Suppressor macrophage (primary cell): Measurements from ENCODE around the gene TKT.

Source experiments
- DNase-seq, 4 experiments: peaks; one replicate each; pipeline ENCODE4 v3.0.0-alpha.2; 2020 to 2022

TKT gene

DNA sequence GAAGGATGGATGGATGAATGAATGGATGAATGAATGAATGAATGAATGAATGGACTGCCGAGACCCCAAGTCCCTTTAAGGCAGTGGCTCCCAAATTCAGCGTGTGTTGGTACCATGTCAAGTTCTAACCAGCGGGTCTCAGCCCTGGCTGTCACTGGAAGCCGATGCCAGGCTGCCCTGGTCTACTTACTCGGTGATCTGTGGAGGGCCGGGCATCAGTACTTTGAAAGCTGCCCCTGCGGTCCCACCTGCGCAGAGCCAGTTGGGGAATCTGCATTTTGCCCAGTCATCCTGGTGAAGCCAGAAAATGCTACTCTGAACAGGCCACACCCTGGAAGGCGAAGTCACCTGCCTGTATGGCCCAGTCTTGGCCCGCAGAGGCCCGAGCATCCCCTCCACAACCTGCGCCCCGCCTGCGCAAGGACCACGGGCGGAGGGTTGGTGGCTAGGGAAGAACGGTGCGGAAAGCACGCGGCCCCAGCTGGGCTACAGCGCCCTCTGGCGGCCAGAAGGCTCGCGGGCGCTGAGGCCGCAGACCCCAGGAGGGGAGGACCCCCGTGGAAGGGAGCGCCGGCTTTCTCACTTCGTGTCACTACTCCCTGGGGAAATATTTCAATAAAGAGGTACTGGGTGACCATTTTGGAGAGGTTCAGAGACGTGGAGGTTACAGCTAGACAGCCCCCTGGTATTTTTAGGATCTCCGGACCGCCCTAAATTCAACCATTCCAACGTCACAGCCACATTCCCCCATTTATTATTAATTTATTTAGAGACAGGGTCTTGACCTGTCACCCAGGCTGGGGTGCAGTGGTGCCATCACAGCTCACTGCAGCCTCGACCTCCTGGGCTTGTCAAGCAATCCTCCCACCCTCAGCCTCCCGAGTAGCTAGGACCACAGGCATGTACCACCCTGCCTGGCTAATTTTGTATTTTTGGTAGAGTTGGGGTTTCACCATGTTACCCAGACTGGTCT, 59.9 kb downstream of the TKT start:
- DNase-seq: peak; percentile 60 to 86 (median 74)

DNA sequence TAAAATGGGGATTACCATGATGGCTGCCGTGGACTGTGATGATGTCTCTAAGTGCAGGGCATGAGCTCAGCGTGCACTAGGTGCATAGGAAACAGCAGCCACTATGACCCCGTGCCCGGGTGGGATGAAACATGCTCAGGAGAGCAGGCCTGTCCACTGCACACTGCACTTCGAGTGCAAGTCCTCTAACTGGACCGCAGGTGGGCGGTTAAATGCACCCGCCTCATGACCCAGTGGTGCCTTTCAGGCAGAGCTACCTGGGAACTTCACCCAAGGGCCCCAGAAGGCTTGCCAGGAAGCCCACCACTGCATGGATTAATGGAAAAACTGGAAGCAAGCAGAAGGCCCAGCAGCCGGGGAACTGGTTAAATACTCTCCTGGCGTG, 60.8 kb downstream of the TKT start:
- no peak for DNase-seq

DNA sequence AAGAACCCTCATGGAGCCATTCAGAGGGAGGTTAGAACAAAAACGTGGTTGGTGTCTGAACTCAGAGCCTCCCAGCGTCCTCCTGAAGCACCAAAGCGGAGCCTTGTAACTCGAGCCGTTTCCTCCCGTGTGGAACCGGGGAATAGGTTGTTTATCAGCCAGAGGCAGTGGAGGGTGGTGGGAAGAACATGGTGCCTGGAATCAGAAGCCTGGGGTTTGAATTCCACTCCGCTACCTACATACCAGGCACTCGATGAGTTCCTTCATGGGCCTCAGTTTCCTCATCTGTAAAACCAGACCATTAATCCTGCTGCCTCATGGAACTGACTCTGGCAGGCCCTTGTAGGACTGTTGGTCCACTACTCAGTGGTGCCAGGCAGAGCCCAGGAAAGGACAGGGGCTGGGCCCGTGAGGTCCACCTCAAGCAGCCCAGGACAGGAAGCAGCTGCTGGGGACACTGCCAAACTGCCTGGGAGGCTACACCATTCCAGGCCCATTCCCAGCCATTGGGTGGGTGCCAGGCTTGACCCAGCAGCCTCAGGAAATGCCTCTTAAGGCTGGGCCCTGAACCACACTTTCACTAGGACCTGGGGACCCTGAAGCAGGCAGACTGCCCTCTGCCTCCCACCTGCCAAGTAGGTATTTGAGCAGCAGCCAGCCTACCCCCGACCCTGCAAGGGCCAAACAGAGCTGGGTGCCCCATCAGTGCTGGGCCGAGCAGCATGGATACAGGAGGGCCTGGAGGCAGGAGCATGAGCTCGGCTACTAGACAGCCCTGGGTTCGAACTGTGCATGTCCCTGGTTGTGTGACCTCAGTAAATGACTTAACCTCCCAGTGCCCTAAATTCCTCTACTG, 61.4 kb downstream of the TKT start:
- no peak for DNase-seq

DNA sequence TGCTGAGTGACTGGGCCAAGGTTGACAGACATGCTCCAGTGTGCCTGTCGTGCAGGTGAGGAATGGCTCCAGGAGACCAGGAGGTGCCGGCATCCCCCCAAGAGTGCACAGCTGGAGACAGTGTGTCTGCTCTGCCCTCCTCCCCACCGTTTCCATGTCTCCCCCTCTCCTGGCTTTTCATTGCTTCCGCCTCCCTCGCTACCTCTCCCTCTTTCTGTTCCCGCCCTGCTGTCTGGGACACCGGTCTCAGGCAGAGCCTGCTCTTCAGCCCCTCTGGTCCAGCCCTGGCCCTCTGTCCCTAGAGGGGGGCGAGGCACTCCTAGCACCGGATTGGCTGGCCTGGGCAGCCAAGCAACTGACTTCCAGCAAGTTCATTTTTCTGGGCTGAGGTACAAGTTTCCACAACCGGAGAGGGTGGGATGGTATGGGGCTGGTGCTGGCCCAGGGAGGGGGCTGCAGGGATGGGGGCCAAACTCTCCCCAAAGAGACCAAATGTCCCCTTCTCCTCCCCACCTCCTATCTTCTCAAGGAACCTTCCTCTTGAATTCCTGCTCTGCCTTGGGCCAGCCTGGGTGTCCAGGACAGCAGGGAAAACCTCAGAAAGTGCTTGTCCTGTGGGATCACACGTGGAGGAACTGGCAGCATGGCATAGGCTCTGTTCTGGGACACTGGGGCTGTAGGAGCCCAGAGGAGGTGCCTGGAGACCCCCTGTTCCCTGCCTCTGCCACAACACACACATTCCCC, 62.2 kb downstream of the TKT start:
- no peak for DNase-seq

DNA sequence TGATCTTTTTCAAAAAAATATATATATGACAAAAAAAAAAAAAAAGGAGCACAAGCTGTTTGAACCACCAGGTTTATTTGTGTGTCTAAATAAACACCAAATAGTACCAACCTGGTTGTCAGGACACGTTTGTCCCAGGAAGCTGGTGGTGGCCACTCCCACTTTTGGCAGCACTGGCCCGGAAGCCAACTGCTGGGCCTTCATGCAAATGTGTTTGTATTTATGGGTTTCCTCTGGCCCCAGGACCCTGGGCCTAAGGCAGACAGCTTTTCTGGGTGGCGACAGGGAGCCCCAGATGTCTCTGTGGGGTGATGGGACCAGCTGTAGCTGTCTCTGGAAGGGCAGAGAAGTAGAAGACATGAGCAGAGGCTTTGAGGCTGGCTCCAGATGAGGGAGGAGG, 63.2 kb downstream of the TKT start:
- DNase-seq: no peak

DNA sequence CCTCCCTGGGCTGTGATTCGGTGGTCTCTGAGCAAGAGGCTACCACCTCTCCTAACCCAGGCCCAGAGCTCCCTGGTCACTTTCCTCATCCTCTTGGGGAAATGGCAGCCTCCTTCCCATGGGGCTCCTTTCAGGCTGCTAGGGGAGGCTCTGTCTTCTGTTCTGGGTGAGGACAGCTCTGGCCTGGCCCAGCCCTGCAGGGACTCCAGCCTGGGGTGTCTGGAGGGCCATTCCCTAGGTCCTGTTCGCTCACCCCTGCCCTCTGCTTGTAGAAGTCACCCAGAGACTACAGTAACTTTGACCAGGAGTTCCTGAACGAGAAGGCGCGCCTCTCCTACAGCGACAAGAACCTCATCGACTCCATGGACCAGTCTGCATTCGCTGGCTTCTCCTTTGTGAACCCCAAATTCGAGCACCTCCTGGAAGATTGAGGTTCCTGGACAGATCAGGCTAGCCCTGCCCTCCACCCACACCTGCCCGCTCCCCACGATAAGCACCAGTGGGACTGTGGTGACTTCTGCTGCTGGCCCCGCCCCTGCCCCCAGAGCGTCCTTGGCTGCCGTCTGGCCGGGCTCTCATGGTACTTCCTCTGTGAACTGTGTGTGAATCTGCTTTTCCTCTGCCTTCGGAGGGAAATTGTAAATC, 63.9 kb downstream of the TKT start:
- peak in 2 of 4 experiments; percentile 41 to 52 for DNase-seq

DNA sequence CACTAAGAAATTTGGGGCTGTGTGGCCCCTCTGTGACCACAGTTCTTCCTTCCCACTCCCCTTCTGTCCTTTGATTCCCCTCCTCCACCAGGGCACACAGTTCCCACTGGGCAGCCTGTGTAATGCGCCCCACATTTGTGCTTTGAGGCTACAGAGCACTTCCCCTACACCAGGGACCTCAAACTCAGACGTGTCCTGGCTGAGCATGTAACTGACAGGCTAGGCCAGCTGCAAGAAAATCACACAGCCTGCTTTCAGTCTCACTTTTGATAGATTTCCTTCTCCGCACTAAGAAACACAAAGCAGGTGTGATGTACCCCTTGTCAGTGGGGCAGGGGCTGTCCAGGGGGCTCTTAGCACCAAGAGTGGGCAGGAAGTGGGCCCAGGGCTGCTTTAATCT, 65.2 kb downstream of the TKT start:
- DNase-seq: no peak

DNA sequence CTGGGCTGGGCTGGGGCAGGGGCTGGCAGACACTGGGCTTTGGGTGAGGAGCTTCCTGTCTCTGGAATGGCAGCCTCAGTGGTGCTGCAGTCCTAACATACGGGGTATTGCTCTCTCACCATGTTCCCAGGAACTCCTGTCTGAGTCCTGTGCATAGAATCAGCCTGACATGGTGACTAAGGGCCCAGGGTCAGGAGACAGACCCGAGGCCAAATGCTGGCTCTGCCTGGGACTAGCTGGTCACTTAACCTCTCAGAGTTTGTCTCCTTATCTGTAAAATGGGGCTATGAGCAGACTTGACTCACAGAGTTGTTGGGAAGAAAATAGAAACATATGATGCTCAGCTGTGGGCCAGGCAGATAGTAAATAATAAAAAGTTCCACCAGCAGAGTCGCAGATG, 66.5 kb downstream of the TKT start:
- no peak for DNase-seq

DNA sequence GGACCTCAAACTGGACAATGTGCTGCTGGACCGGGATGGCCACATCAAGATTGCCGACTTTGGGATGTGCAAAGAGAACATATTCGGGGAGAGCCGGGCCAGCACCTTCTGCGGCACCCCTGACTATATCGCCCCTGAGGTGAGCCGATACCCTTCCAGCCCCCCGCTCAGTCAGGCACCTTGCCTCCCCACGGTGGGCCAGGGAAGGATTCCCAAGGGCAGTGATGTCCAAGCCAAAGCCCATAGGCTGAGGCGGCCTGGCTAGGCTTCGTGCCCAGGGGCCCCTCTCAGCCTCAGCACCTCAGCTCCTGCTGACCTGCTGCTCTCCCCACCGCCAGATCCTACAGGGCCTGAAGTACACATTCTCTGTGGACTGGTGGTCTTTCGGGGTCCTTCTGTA, 67.1 kb downstream of the TKT start:
- DNase-seq: no peak

DNA sequence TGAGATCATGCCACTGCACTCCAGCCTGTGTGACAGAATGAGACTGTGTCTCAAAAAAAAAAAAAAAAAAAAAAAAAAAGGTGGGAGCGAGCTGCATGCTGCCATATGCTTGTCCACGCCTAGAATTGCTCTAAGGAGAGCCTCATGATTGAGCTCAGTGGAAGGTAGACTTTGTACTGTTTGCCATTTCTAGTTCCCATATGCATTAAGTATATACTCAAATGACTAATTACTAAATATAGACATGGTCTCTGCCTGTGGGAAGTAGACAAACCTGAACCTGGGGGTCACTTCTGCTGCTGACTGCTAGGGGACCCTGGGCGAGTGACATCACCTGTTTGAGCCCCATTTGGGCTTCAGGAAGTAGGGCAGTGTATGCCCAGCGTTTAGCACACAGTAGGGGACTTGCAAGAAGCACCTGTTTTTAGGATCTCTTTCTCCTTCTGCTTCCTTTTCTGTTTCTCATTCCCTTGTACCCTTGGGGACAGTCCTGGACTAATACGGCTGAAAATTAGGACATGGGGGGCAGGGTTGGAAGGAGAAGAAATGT, 67.6 kb downstream of the TKT start:
- DNase-seq: no peak

DNA sequence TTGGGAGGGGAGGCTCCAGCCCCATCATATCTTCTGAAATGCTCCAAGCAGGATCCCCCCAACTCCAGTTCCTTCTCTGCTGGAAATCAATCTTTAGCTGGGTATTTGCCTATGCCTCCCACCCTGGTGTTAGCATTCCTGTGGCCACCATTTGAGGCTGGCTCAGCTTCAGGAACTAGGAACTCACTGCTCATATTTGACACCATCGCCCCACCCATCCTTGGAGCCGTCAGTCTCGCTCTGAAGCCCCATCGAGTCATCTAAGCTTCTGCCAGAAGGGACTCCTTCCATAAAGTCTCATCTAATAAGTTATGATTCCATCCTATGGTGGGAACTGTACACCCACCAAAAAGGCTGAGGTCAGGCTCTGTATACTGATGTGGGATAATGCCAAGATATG, 68.4 kb downstream of the TKT start:
- no peak for DNase-seq

DNA sequence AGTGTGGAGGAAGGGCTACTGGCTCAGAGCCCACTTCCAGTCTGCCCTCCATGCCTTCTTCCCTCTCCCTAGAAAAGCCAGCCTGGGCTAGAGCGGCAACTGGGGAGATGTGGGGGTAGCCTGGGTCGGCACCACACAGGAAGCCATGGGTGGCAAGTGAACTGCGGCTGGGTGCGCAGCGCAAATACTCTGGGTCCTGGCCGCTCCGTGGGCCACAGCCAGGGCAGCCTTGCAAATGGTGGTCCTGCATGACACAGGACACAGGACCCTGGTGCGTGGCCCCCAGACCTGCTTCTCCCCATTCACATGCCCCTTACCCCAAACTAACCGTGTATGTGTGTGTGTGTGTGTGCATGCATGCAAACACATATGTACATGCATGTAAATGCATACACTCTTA, 69.1 kb downstream of the TKT start:
- DNase-seq: no peak

DNA sequence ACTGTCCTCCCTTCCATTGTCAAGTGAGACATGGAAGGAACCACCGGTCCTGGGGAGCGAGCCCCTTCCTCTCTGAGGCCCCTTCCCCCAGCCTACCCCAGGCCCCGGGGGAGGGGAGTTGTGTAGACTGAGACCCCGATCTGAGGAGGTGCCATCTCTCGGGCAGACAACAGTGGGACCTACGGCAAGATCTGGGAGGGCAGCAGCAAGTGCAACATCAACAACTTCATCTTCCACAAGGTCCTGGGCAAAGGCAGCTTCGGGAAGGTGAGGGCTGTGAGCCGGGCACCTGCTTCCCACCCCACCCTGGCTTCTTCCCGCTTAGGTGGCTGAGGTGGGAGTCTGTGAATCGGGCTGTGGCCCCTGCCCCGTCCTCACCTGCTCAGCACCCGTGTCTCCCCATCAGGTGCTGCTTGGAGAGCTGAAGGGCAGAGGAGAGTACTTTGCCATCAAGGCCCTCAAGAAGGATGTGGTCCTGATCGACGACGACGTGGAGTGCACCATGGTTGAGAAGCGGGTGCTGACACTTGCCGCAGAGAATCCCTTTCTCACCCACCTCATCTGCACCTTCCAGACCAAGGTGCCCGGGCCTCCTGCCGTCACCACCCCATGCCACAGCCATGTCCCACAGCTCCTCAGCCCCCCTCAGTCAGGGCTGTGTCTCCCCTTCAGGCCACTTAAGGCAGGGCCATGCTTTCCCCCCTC, 69.9 kb downstream of the TKT start:
- DNase-seq: no peak

DNA sequence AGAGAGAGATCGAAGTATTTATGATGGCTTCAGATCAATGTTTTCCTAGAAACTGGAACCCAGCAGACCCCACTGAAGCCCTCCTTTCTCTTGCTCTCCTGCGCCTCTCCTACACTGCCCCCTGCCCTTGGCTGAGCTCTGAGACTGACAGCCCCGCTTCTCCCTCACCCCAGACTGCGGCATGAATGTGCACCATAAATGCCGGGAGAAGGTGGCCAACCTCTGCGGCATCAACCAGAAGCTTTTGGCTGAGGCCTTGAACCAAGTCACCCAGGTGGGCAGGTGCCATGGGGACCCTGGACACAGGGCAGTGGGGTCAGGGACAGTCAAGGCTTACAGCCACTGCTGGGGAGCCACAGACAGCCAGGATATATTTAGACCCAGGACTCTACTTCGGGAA, 71.1 kb downstream of the TKT start:
- no peak for DNase-seq

DNA sequence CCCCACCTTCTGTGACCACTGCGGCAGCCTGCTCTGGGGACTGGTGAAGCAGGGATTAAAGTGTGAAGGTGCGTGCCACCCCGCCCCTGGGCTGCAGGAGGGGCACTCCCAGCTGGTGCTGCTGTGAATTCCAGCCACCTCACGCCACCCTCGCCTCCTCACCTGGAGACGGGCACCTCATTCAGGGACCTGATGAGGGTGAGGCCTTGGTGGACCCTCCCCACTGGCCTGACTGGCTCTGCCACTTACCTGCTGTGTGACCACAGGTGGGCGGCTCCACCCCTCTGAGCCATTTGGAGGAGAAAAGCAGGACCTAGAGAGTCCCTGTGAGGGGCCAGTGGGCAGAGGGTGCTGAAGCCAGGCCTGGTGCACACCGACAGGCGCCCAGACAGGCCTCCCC, 72.3 kb downstream of the TKT start:
- DNase-seq: no peak

DNA sequence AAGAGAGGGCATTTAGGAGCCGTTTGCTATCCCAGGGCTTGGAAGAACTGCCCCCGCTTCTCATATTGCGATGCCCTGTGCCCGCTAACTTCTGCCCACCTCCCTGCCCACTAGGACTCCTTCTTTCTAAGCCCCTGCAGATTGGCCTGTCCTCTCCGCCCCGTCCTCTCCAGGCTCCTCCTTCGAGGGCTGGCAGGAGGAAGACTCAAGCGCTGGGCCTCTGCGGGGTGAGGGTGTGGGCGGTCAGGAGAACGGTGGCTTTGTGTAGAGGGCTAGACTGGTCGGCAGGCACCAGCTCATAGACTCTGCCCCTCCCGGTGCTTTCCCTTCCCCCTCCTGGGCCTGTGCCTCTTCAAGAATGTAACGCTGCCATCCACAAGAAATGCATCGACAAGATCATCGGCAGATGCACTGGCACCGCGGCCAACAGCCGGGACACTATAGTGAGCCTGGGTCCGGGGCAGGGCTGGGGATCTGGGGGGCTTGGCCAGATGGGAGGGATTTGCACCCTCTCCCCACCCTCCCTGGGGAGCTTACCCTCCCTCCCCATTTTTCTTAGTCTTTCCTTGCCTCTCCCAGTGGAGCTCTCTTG, 73.0 kb downstream of the TKT start:
- DNase-seq: peak in 1 of 4 experiments; percentile 34

DNA sequence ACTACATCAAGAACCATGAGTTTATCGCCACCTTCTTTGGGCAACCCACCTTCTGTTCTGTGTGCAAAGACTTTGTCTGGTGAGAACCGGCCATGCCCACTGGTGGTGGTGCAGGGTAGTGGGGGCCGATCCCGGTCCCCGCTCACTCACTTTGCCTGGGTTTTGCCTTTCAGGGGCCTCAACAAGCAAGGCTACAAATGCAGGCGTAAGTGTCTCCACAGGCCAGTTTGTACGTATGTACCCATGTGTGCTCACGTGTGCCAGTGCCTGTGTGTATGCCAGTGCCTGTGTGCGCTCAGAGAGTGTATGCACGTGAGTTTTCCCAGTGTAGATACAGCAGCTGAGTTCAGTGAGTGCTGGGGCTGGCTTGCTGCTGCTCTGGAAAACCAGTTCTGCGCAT, 74.3 kb downstream of the TKT start:
- DNase-seq: no peak

DNA sequence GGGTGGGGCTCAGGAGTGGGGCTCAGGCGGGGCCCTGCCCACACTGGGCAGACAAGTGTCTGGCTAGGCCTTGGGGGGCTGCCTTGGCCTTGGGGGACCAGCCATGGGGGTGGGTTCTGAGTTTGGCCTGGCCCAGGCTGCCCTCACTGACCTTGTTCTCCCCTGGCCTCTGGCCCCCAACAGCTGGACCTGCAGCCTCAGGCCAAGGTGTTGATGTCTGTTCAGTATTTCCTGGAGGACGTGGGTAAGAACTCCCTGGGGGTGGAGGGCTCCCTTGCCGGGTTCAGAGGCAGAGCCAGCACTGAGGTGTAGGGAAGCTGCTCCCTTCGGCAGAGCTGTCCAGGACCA, 74.8 kb downstream of the TKT start:
- no peak for DNase-seq

DNA sequence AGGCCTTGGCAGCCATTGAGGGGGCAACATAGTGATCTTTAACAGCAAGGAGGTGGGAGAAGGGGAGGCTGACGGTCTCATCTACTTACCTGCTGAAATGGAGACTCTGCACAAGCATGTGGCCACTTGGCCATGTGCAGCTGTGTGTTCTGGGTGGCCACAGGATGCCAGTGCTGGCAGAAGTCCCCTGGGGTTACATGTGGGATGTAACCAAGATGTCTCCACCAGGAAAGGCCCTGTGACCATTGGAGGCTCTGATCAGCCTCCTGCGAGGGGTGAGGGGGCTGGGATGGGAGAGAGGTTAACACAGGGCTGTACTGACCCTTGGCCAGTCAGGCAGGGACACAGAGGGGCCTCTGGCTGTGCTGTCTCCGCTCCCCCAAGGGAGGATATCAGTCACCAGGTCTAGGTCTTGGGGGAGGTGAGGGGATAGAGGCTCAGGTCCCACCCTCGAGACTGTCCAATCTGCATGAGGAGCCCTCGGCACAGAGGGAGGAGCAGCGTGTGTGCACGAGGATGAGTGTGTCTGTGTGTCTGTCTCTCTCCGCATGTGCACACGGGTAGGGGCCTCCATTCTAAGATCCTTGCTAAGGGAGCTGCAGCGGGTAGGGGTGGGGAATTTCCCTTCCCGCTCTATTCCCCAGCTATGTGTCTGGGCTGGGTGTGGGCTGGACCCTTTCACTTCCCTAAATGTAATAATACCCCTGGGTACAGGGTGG, 75.4 kb downstream of the TKT start:
- DNase-seq: peak; percentile 78 to 91 (median 90)

DNA sequence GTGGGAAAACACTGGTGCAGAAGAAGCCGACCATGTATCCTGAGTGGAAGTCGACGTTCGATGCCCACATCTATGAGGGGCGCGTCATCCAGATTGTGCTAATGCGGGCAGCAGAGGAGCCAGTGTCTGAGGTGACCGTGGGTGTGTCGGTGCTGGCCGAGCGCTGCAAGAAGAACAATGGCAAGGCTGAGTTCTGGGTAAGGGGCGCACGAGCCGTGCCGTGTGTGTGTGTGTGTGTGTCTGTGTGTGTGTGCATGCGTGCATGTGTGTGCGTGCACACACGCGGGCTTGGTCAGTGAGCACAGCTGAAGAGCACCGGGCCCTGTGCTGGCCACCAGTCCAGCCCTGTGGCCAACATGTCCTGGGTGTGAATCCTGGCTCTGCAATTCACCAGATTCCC, 76.2 kb downstream of the TKT start:
- DNase-seq: no peak

DNA sequence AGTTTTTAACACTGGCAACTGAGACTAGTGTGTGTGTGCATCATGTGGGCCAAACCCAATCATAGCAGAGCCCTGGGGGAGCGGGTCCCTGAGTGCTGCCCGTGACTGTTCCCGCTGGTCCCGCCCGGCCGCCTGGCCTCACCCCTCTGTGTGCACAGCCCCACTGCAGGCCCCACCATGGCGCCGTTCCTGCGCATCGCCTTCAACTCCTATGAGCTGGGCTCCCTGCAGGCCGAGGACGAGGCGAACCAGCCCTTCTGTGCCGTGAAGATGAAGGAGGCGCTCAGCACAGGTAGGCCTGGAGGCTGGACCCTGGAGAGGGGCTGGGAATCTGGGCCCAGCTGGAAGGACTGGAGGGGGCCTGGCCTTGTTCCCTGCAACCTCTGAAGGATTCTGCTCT, 77.6 kb downstream of the TKT start:
- DNase-seq: no peak
